Measurements from ENCODE around the gene COL5A3.
"Not testable (repeated sequence)": the region's sequence is repeated elsewhere in the genome, so short reads cannot be mapped to it uniquely, and the experiment has no call there.

Gene COL5A3

GRCh38 chr19:9971166-9971897 lies 39.0 kb downstream of the COL5A3 start:
- DNase-seq (ENCODE audit: low read depth): no peak

GRCh38 chr19:9970481-9970880 lies 39.8 kb downstream of the COL5A3 start:
- DNase-seq (ENCODE audit: low read depth): no peak

DNA sequence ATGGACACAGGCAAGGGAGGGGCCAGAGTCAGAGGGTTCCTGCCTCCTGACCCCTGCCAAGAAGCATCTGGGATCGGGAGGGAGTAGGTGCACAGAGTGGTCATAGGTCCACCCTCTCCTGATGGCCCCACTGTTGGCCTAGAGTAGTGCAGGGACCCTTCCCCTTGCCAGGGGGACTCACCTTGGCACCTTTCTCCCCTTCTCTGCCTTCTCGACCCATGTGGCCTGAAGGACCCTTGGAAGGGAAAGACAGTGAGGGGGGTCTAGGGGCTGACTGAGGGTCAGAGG lies 40.7 kb downstream of the COL5A3 start:
- no peak for DNase-seq (ENCODE audit: low read depth)

- no peak for DNase-seq (ENCODE audit: low read depth)
Measured at GRCh38 chr19:9968820-9969687, 41.2 kb downstream of the COL5A3 start.

DNA sequence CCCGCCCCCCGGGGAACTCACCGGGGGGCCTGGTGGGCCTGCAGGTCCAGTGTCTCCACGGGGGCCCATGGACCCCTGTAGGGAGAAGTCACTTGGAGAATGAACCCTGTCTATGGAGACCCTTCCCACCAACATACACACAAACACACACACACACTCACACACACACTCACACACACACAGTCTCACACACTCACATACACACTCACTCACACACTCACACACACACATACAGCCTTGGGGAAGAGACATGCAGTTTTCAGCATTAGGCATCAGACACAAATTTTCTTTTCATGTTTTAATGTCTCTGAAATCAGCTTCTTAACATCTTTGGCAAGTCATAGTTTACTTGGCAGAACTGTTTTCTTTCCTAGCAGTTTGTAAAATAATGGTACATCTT lies 43.0 kb downstream of the COL5A3 start:
- peak; percentile 10 for DNase-seq (ENCODE audit: low read depth)

DNA sequence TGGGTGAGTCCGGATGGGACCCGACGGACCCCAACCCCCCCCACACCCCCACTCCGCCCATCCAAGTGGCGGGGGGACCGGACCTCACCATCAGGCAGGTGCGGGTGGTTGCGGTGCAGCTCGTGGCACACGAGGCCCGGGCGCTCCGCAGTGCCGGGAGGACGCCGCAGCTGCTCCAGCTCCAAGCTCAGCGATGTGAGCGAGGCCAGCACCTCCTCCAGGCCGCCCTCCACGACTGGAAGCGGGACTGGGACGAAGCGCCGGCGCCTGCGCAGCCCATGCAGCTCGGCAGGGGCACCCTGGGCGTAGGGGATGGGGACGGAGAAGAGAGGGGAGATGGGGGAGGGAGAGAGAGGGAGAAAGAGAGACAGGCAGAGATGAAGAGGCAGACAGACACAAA lies 43.9 kb downstream of the COL5A3 start:
- DNase-seq (ENCODE audit: low read depth): no peak

DNA sequence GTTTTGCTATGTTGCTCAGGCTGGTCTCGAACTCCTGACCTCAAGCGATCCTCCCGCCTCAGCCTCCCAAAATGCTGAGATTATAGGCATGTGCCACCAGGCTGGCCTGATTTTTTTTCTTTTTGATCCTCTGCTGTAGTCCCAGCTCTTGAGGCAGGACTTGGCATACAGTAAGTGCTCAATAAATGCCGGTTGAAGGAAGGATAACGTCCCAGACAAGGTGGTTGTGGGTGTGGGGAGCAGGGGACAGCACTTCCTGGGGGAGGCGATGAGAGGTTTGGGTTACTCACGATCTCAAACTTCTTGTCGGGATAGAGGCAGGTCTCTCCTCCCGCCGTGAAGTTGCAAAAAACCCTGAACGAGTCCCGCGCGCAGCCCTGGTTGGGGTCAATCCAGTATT lies 44.3 kb downstream of the COL5A3 start:
- no peak for DNase-seq (ENCODE audit: low read depth)

DNA sequence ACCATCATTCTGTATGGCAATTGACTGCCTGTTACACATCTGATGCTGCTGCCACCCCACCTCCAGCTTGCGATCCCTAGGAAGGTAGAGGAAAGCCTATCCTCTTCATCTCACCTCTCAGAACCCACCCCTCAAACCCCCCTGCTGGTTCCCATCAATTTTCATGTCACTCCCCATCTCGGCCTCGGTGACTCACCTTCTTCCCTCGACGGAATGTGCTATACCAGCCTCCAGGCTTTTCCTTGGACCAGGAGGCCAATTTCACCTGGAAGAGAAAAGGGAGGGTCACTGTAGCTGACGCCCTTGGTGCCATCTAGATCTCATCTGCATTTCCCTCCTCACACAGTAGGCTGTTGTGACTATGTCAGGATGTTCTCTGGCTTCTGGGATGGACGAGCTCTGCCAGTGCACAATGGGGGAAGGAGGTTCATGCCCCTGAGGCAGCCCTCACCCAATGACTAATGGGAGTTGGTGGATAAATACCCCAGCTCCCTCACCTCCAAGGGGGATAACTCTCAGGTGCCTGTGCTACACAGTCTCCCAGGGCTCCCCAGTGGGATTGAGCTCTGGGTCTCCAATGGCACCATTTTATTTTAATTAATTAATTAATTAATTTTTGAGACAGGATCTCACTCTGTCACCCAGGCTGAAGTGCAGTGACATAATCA lies 47.5 kb downstream of the COL5A3 start:
- no peak for DNase-seq (ENCODE audit: low read depth)

- no peak for DNase-seq (ENCODE audit: low read depth)
Measured at GRCh38 chr19:9961103-9961502, 49.2 kb downstream of the COL5A3 start.

DNA sequence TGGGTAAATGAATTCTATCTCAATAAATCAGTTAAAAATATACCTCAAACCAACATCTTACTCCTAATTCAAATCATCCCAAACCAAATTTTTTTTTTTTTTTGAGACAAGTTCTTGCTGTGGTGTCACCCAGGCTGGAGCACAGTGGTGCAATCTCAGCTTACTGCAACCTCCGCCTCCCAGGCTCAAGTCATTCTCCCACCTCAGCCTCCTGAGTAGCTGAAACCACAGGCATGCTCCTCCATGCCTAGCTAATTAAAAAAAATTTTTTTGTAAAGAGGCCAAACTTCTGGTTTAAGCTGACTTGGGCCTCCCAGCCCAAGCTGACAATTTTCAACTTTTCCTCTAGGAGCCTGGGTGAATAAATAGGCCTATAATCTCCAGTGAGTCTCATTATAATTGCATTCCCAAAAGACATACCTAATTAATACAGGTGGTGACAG lies 51.9 kb downstream of the COL5A3 start:
- peak; percentile 87 for DNase-seq (ENCODE audit: low read depth)

DNA sequence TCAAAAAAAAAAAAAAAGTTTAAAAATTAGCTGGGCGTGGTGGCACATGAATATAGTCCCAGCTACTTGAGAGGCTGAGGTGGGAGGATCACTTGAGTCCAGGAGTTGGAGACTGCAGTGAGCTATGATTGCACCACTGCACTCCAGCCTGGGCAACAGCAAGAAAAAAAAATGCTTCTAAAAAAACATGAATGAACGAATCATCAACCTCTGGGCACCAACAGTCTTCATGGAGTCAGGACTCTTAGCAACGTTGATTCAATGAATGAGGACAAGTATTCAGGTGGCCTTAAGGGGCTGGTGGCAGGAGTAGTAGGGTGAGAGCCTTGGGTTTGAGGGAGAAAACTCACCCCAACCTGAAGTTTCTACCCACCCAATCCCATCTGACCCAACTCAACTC lies 53.3 kb downstream of the COL5A3 start:
- no peak for DNase-seq (ENCODE audit: low read depth)

GRCh38 chr19:9953802-9954542 lies 56.3 kb downstream of the COL5A3 start:
- no peak for DNase-seq (ENCODE audit: low read depth)

DNA sequence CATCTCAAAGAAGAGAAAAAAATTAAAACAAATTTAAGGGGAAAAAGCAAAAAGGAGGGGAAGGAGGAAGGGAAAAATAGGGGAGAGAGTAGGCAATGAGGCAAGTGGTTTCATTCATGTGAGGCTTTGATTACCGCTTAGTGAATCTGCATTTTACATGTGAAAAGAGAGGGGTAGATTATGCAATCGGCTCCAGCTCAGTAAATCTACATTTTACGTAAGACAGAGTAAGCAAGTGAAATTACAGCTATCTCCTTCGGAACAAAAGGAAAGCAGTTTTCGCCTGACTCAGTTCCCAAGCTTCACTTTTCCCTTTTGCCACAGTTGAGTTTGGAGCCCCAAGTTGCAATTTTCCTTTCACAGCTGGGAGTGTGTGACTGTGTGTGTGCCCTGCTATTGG lies 58.0 kb downstream of the COL5A3 start:
- DNase-seq (ENCODE audit: low read depth): no peak

DNA sequence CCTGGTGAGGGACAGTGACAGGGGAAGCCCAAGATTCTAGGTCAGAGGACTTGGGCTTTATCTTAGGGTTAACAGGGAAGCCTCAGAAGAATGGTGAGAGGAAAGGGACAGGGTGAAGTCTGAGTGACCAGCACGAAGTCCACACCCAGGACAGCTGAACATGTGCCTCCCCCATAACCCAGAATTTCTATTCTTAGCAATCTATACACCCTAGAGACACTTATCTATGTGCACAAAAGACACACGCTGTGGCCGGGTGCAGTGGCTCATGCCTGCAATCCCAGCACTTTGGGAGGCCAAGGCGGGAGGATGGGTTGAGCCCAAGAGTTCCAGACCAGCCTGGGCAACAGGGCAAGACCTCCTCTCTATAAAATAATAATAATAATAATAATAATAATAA lies 62.9 kb downstream of the COL5A3 start:
- DNase-seq (ENCODE audit: low read depth): no peak

GRCh38 chr19:9946528-9947125 lies 63.7 kb downstream of the COL5A3 start:
- not testable (repeated sequence) for DNase-seq (ENCODE audit: low read depth)

DNA sequence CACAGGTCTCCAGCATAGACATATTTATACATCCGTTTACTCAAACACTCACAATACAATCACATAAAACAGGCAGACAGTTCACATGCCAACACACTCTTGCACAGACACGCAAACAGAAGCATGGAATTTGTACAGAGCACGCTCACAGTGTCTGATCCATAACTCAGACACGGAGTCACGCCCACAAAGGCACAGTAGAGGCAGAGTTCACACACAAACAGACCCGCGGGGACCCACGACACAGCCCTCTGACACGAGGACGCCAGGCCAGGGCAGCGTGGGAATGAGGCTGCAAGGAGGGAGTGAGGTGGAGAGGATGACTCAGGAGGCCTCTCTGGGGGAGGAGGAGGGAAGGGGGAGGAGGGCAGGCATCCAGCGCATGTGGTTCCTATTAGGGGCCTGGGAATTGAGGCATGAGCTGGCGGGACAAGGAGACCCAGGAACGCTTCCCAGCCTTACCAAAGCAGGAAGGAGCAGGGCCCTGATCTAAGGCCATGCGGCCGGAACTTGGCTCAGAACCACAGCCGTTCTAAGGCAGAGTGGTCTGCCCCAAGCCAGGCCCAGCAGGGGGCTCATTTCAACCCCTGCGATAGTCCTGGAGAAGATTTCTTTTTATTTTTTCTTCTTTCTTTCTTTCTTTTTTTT lies 64.9 kb downstream of the COL5A3 start:
- peak; percentile 96 for DNase-seq (ENCODE audit: low read depth)

DNA sequence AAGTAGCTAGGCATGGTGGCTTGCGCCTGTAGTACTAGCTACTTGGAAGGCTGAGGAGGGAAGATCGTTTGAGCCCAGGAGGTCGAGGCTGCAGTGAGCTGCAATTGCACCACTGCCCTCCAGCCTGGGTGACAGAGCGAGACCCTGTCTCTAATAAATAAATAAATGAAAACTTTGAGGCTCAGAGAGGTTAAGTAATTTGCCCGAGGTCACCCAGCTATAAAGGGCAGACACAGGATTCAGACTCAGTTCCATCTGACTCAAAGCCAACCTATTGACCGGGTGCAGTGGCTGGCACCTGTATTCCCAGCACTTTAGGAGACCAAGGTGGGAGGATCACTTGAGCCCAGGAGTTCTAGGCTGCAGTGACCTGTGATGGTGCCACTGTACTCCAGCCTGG lies 66.6 kb downstream of the COL5A3 start:
- DNase-seq (ENCODE audit: low read depth): no peak

- no peak for DNase-seq (ENCODE audit: low read depth)
Measured at GRCh38 chr19:9941671-9942070, 68.6 kb downstream of the COL5A3 start.

- no peak for DNase-seq (ENCODE audit: low read depth)
Measured at GRCh38 chr19:9941231-9941630, 69.1 kb downstream of the COL5A3 start.

- DNase-seq (ENCODE audit: low read depth): no peak
Measured at GRCh38 chr19:9940778-9941177, 69.5 kb downstream of the COL5A3 start.

- DNase-seq (ENCODE audit: low read depth): peak; percentile 49
Measured at GRCh38 chr19:9939301-9939913, 70.9 kb downstream of the COL5A3 start.
